ENCODE measurements around the gene GGT6. TPM values are rescaled to one million over a fixed set of nuclear protein-coding genes. Genes with fewer than 3 reads are reported as not detected.
A peak's percentile ranks its signal among the peaks of the same experiment; 100 is the strongest.

GGT6 gene
- total and polyA plus RNA-seq, 4 donors, result 2.8 to 12.3 (median 7.4) TPM

- WGBS, 2 donors, result 74 to 89% methylated on average over 18 of the region's 18 CpGs
- no peak for TF ChIP-seq CTCF (IDR thresholded peaks at IDR 0.05; ENCODE audit: control extremely low read depth, extremely low read depth)
- Histone ChIP-seq H3K27ac (ENCODE audit: low read depth in 1 of 2, low read length in 1 of 2) (no peak overlapping the region), H3K27me3 (ENCODE audit: control insufficient read depth in 3 of 3, insufficient read depth in 3 of 3, low read length in 2 of 3) (no peaks in the 10 kb centered on the region), H3K9ac (ENCODE audit: insufficient read depth in 1 of 2, low read length in 2 of 2) (no peak overlapping the region), H3K4me1 (ENCODE audit: control insufficient read depth in 5 of 5, insufficient read depth in 5 of 5, low read length in 5 of 5) (peaks cover 7 to 61% (median 37%) of the 10 kb centered on the region in 5 donors), H3K36me3 (ENCODE audit: control insufficient read depth in 4 of 4, insufficient read depth in 4 of 4, low read length in 4 of 4) (no peaks in the 10 kb centered on the region), H3K9me3 (ENCODE audit: control insufficient read depth in 4 of 4, insufficient read depth in 3 of 4, low read length in 3 of 4) (no peaks in the 10 kb centered on the region), H3K4me3 (no peak overlapping the region)
- no peak for ATAC-seq (ENCODE audit: insufficient read depth, low FRiP score)
- peak; percentile 92 to 95 (median 94) for DNase-seq
Measured at GRCh38 chr17:4604111-4604644, 43.8 kb upstream of the GGT6 start.

- Histone ChIP-seq H3K4me1 (ENCODE audit: control insufficient read depth in 5 of 5, insufficient read depth in 5 of 5, low read length in 5 of 5) (peaks cover 4 to 61% (median 27%) of the 10 kb centered on the region in 5 donors), H3K4me3 (no peak overlapping the region), H3K9me3 (ENCODE audit: control insufficient read depth in 4 of 4, insufficient read depth in 3 of 4, low read length in 3 of 4) (no peaks in the 10 kb centered on the region), H3K27me3 (ENCODE audit: control insufficient read depth in 3 of 3, insufficient read depth in 3 of 3, low read length in 2 of 3) (no peaks in the 10 kb centered on the region), H3K36me3 (ENCODE audit: control insufficient read depth in 4 of 4, insufficient read depth in 4 of 4, low read length in 4 of 4) (peaks cover 0 to 5% (median 0%) of the 10 kb centered on the region in 4 donors), H3K27ac (ENCODE audit: low read depth in 1 of 2, low read length in 1 of 2) (no peak overlapping the region), H3K9ac (ENCODE audit: insufficient read depth in 1 of 2, low read length in 2 of 2) (no peak overlapping the region)
- no peak for DNase-seq
- ATAC-seq (ENCODE audit: insufficient read depth, low FRiP score), result no peak
- TF ChIP-seq CTCF (IDR thresholded peaks at IDR 0.05; ENCODE audit: control extremely low read depth, extremely low read depth), result no peak
- WGBS, 2 donors, result 83 to 91% methylated on average over 5 of the region's 5 CpGs
Measured at GRCh38 chr17:4602041-4602440, 41.7 kb upstream of the GGT6 start.

- ATAC-seq (ENCODE audit: insufficient read depth, low FRiP score) (no peak), DNase-seq (no peak)
- Histone ChIP-seq H3K27ac (ENCODE audit: low read depth in 1 of 2, low read length in 1 of 2) (no peak overlapping the region), H3K36me3 (ENCODE audit: control insufficient read depth in 4 of 4, insufficient read depth in 4 of 4, low read length in 4 of 4) (peaks cover 0 to 6% (median 0%) of the 10 kb centered on the region in 4 donors), H3K4me1 (ENCODE audit: control insufficient read depth in 5 of 5, insufficient read depth in 5 of 5, low read length in 5 of 5) (peaks cover 4 to 57% (median 26%) of the 10 kb centered on the region in 5 donors), H3K4me3 (no peak overlapping the region), H3K9ac (ENCODE audit: insufficient read depth in 1 of 2, low read length in 2 of 2) (no peak overlapping the region), H3K9me3 (ENCODE audit: control insufficient read depth in 4 of 4, insufficient read depth in 3 of 4, low read length in 3 of 4) (no peaks in the 10 kb centered on the region), H3K27me3 (ENCODE audit: control insufficient read depth in 3 of 3, insufficient read depth in 3 of 3, low read length in 2 of 3) (no peaks in the 10 kb centered on the region)
- no peak for TF ChIP-seq CTCF (IDR thresholded peaks at IDR 0.05; ENCODE audit: control extremely low read depth, extremely low read depth)
- WGBS, 2 donors, result 90 to 92% methylated on average over 4 of the region's 4 CpGs
Measured at GRCh38 chr17:4601326-4601725, 40.9 kb upstream of the GGT6 start.

DNA sequence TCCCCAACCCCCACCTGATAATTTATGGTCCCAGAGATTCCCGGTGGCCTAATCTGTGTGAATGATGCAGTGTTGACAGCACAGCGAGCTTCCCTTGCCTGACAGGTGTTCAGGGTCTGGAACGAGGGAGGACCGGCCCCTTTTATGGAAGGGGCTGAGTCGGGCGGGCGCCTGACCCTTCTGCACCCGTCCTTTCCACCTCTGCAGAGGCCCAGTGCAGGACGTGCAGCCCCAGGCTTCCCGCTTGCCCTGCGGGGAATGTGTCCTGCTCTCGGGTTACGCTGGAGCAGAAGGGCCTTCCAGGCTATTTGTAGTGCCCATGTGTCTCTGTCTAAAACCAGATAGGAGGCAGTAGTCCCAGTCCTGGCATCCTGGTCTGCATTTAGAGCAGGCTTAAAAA lies 40.2 kb upstream of the GGT6 start:
- 78 to 79% methylated on average over 13 of the region's 13 CpGs for WGBS, 2 donors
- Histone ChIP-seq H3K27ac (ENCODE audit: low read depth in 1 of 2, low read length in 1 of 2) (peak overlapping the region; percentile 11 to 43), H3K9ac (ENCODE audit: insufficient read depth in 1 of 2, low read length in 2 of 2) (no peak overlapping the region), H3K36me3 (ENCODE audit: control insufficient read depth in 4 of 4, insufficient read depth in 4 of 4, low read length in 4 of 4) (peaks cover 0 to 6% (median 0%) of the 10 kb centered on the region in 4 donors), H3K4me3 (no peak overlapping the region), H3K4me1 (ENCODE audit: control insufficient read depth in 5 of 5, insufficient read depth in 5 of 5, low read length in 5 of 5) (peaks cover 4 to 55% (median 22%) of the 10 kb centered on the region in 5 donors), H3K9me3 (ENCODE audit: control insufficient read depth in 4 of 4, insufficient read depth in 3 of 4, low read length in 3 of 4) (no peaks in the 10 kb centered on the region), H3K27me3 (ENCODE audit: control insufficient read depth in 3 of 3, insufficient read depth in 3 of 3, low read length in 2 of 3) (no peaks in the 10 kb centered on the region)
- ATAC-seq (ENCODE audit: insufficient read depth, low FRiP score), result no peak
- peak in 1 of 3 donors; percentile 20 for DNase-seq
- TF ChIP-seq CTCF (IDR thresholded peaks at IDR 0.05; ENCODE audit: control extremely low read depth, extremely low read depth), result no peak
